ENCODE data around the gene PRXL2C. TPM values are rescaled to one million over a fixed set of nuclear protein-coding genes. Genes with fewer than 3 reads are reported as not detected.

The PRXL2C gene
- total and polyA plus RNA-seq, 9 of the 15 experiments (the other 6 are each of a cell fraction or from before 2014, with no cell fraction given): 3.6 to 15.3 (median 10.6) TPM

- TF ChIP-seq PHF8 (IDR thresholded peaks at IDR 0.05; ENCODE audit: borderline replicate concordance, low read length): no peak
- no peak for TF ChIP-seq TSC22D4 (tag; IDR thresholded peaks at IDR 0.05)
- TF ChIP-seq ETS2 (tag; IDR thresholded peaks at IDR 0.05; ENCODE audit: borderline replicate concordance, poor library complexity, severe bottlenecking): no peak
- TF ChIP-seq FOXA1 (IDR thresholded peaks at IDR 0.05; ENCODE audit: borderline replicate concordance): no peak
- no peak for TF ChIP-seq STAT5B (CRISPR knock-in tag; IDR thresholded peaks at IDR 0.05)
These were observed 49.8 kb downstream of the PRXL2C start (continued) for GRCh38 chr9:96605328-96605727.

GRCh38 chr9:96604004-96604319, 51.2 kb downstream of the PRXL2C start:
- in situ Hi-C loops (cut with MboI): no loop called here
- CTCF ChIA-PET (ENCODE audit: low intra/inter-chr PET ratio): no interaction called here
- no TSS peak for BruUV-seq (replicated peaks)
- intact Hi-C loops (cut with micrococcal nuclease): no loop called here
- DNase-seq (ENCODE audit: extremely low read depth in 1 of 4, low spot score in 3 of 4): no peak
- Histone ChIP-seq H3K27me3 (ENCODE audit: control insufficient read depth in 2 of 2, insufficient read depth in 2 of 2, low read length in 2 of 2) (peaks cover 5 to 6% of the 10 kb centered on the region in 2 experiments; a peak in 3 of 5 replicates), H3K79me2 (ENCODE audit: control insufficient read depth, insufficient read depth, low read length) (no peaks in the 10 kb centered on the region), H4K20me1 (replicated peaks; ENCODE audit: control insufficient read depth, insufficient read depth, low read length) (no peaks in the 10 kb centered on the region), H3K27ac (ENCODE audit: extremely low read depth, low read depth, low read length) (no peak overlapping the region), H3K36me3 (ENCODE audit: control insufficient read depth, insufficient read depth, low read length) (no peaks in the 10 kb centered on the region), H3K4me2 (ENCODE audit: insufficient read depth, low read length) (no peak overlapping the region), H3K9me3 (replicated peaks; ENCODE audit: control insufficient read depth, insufficient read depth, low read depth, low read length) (no peaks in the 10 kb centered on the region; the same call in 1 of the 2 replicates), H2AFZ (ENCODE audit: low read depth, low read length) (no peak overlapping the region), H3K9ac (ENCODE audit: insufficient read depth in 1 of 2, low read depth in 2 of 2, low read length in 2 of 2) (no peak overlapping the region), H3K4me3 (no peak overlapping the region), H3K4me1 (replicated peaks in 1 of 2; ENCODE audit: control insufficient read depth in 2 of 2, insufficient read depth in 2 of 2, low read length in 2 of 2) (no peaks in the 10 kb centered on the region), H3K9me1 (ENCODE audit: control insufficient read depth, insufficient read depth, low read length) (no peaks in the 10 kb centered on the region)
- no peak for TF ChIP-seq NBN (IDR thresholded peaks at IDR 0.05; ENCODE audit: low read depth)
- TF ChIP-seq SIX5 (IDR thresholded peaks at IDR 0.05; ENCODE audit: borderline replicate concordance in 1 of 2, insufficient read depth in 1 of 2, low read depth in 1 of 2, low read length in 2 of 2): no peak
- no peak for TF ChIP-seq TCF7L2 (IDR thresholded peaks at IDR 0.05; ENCODE audit: low read depth, low read length)
- TF ChIP-seq DPF2 (IDR thresholded peaks at IDR 0.05): no peak
- WGBS (ENCODE audit: insufficient coverage, low coverage, missing lambda C conversion rate): 12% methylated on average over 3 of the region's 3 CpGs
- POLR2A ChIA-PET: interaction anchor here (0.5 to 0.9 kb wide), 2 partner anchors 15 to 79 kb away, joined by 3 read pairs; no protein-coding TSS in a partner anchor
- ATAC-seq: no peak
- FAIRE-seq: no peak
